SU-DHL-6 (cell line): Measurements from ENCODE around the gene CABCOCO1.
"Not testable (repeated sequence)": the region's sequence is repeated elsewhere in the genome, so short reads cannot be mapped to it uniquely, and the experiment has no call there.

Experiments used
- H2AFZ ChIP-seq: fragments of 200-600 bp; sonication (generic); 2 replicates; pipeline ENCODE4 v1.6.1; 2014; ENCODE audit warnings: low read depth, mild to moderate bottlenecking, moderate library complexity, mixed read lengths, antibody characterized with exemption, low read length; ENCODE audit not compliant: severe bottlenecking
- H3F3A ChIP-seq: fragments of 200-600 bp; shearing (Covaris generic); 2 replicates; pipeline ENCODE4 v1.6.0; 2016; ENCODE audit warnings: antibody characterized with exemption, mild to moderate bottlenecking; ENCODE audit not compliant: insufficient read depth
- H3K27ac ChIP-seq: fragments of 200-600 bp; sonication (generic); 2 replicates; pipeline ENCODE4 v1.5.1; 2016; ENCODE audit warnings: low read depth, mild to moderate bottlenecking, low read length, moderate library complexity, mixed read lengths
- H3K27me3 ChIP-seq: fragments of 200-600 bp; sonication (generic), shearing (Covaris generic); 2 replicates; pipeline ENCODE4 v1.6.0; 2014; ENCODE audit warnings: mild to moderate bottlenecking, low read length
- H3K36me3 ChIP-seq: fragments of 200-600 bp; sonication (generic); 2 replicates; pipeline ENCODE4 v1.6.1; 2014; ENCODE audit warnings: mild to moderate bottlenecking, low read length, mixed read lengths
- H3K4me2 ChIP-seq: fragments of 300-600, 200-600 bp; shearing (Covaris generic), sonication (generic); 2 replicates; pipeline ENCODE4 v1.6.0; 2014; ENCODE audit warnings: low read length, low read depth, mild to moderate bottlenecking; ENCODE audit not compliant: poor library complexity, severe bottlenecking
- H3K4me3 ChIP-seq: fragments of 200-600 bp; sonication (generic); 2 replicates; pipeline ENCODE4 v1.5.1; 2014; ENCODE audit warnings: antibody characterized with exemption, low read length, mild to moderate bottlenecking, mixed read lengths; ENCODE audit not compliant: insufficient read depth, poor library complexity, severe bottlenecking
- H3K79me2 ChIP-seq: fragments of 200-600 bp; sonication (generic); 2 replicates; pipeline ENCODE4 v1.6.1; 2014; ENCODE audit warnings: mild to moderate bottlenecking, low read length, moderate library complexity; ENCODE audit not compliant: insufficient read depth
- H3K9ac ChIP-seq: fragments of 200-600 bp; sonication (generic); 2 replicates; pipeline ENCODE4 v1.7.0; 2014; ENCODE audit warnings: mild to moderate bottlenecking, low read length
- H3K9me2 ChIP-seq: fragments of 200-600 bp; sonication (generic); replicated peaks from 2 replicates; pipeline ENCODE4 v1.6.1; 2014; ENCODE audit warnings: low read length; ENCODE audit not compliant: insufficient read depth
- H3K9me3 ChIP-seq: fragments of 200-600 bp; sonication (generic); 2 replicates; pipeline ENCODE4 v1.6.1; 2014; ENCODE audit warnings: low read length, mixed read lengths; ENCODE audit not compliant: insufficient read depth
- H4K20me1 ChIP-seq: fragments of 200-600 bp; sonication (generic); 2 replicates; pipeline ENCODE4 v1.6.1; 2014; ENCODE audit warnings: low read depth, mild to moderate bottlenecking, antibody characterized with exemption, low read length, moderate library complexity, mixed read lengths
- EZH2phosphoT487 ChIP-seq: fragments of 200-600 bp; sonication (generic), shearing (Covaris generic); conservative IDR thresholded peaks from 2 replicates; pipeline ENCODE4 v1.6.1; 2018; ENCODE audit warnings: mild to moderate bottlenecking, antibody characterized with exemption, low read length, moderate library complexity, mixed read lengths
- TF ChIP-seq, protein P1 (sequence below): fragments of 200-600 bp; sonication (generic); IDR thresholded peaks from one replicate; pipeline ENCODE4 v1.5.1; 2017; ENCODE audit warnings: antibody characterized with exemption, mild to moderate bottlenecking, low read length, moderate library complexity; ENCODE audit not compliant: insufficient read depth, poor library complexity, severe bottlenecking

CABCOCO1 gene

DNA sequence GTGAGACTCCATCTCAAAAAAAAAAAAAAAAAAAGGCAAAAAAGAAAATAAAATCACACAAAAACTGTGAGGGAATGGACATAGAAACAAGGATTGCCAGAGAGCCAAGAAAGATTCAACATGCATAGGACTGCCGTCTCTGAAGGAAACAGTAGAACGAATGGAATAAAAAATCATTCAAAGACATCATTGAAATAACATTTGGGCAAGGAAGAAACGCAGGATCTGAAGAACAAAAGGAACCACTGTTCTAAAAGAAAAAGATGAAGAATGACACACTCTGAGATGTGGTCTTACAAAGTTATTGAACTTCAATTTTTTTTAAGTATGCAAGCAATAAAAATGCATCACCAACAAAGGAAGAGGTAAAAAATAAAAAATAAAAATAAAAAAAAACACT, 57.2 kb downstream of the CABCOCO1 start:
- TF ChIP-seq EZH2phosphoT487, result no peak
- TF ChIP-seq, protein P1, sequence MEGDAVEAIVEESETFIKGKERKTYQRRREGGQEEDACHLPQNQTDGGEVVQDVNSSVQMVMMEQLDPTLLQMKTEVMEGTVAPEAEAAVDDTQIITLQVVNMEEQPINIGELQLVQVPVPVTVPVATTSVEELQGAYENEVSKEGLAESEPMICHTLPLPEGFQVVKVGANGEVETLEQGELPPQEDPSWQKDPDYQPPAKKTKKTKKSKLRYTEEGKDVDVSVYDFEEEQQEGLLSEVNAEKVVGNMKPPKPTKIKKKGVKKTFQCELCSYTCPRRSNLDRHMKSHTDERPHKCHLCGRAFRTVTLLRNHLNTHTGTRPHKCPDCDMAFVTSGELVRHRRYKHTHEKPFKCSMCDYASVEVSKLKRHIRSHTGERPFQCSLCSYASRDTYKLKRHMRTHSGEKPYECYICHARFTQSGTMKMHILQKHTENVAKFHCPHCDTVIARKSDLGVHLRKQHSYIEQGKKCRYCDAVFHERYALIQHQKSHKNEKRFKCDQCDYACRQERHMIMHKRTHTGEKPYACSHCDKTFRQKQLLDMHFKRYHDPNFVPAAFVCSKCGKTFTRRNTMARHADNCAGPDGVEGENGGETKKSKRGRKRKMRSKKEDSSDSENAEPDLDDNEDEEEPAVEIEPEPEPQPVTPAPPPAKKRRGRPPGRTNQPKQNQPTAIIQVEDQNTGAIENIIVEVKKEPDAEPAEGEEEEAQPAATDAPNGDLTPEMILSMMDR, result no peak
- H3K79me2 ChIP-seq, result no peaks in the 10 kb centered on the region
- no peaks in the 10 kb centered on the region for H3K9me2 ChIP-seq
- no peak overlapping the region for H3K4me2 ChIP-seq
- H4K20me1 ChIP-seq, result no peaks in the 10 kb centered on the region
- H3K27me3 ChIP-seq, result no peaks in the 10 kb centered on the region
- no peak overlapping the region for H3K27ac ChIP-seq
- H3K9me3 ChIP-seq, result no peaks in the 10 kb centered on the region
- H3K4me3 ChIP-seq, result no peak overlapping the region
- no peak overlapping the region for H3K9ac ChIP-seq
- no peak overlapping the region for H2AFZ ChIP-seq
- no peaks in the 10 kb centered on the region for H3F3A ChIP-seq
- H3K36me3 ChIP-seq, result no peaks in the 10 kb centered on the region

DNA sequence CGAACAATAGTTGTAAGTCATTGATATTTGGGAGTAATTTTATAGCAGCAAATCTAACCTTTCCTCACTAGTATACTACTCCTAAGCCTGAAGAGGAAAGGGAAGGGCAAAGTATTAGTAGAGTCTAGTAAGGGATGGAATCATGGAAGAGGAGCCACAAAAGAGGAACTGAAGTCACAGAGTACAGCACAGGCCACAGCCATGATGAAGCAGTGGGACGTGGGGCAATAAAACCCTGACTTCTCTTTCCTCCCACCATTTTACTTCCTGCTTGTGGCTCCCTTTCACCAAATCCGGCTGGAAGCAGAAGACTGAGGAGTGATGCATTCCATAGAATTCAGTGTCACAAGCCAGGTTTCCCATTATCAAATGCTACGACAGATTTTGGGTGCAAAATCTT, 58.7 kb downstream of the CABCOCO1 start:
- Histone ChIP-seq H2AFZ (no peak overlapping the region), H3K27me3 (no peaks in the 10 kb centered on the region), H3K79me2 (no peaks in the 10 kb centered on the region), H3K9me2 (no peaks in the 10 kb centered on the region), H3K4me3 (no peak overlapping the region), H3F3A (no peaks in the 10 kb centered on the region), H3K9ac (no peak overlapping the region), H3K9me3 (no peaks in the 10 kb centered on the region), H3K27ac (no peak overlapping the region), H3K36me3 (no peaks in the 10 kb centered on the region), H4K20me1 (no peaks in the 10 kb centered on the region), H3K4me2 (no peak overlapping the region)
- TF ChIP-seq, protein P1, result no peak
- no peak for TF ChIP-seq EZH2phosphoT487

DNA sequence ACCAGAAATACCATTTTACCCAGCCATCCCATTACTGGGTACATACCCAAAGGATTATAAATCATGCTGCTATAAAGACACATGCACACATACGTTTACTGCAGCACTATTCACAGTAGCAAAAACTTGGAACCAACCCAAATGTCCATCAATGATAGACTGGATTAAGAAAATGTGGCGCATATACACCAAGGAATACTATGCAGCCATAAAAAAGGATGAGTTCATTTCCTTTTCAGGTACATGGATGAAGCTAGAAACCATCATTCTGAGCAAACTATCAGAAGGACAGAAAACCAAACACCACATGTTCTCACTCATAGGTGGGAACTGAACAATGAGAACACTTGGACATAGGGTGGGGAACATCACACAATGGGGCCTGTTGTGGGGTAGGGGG, 62.5 kb downstream of the CABCOCO1 start:
- H3K4me3 ChIP-seq, H3K27me3 ChIP-seq, H3K27ac ChIP-seq, H3F3A ChIP-seq, H3K4me2 ChIP-seq, H2AFZ ChIP-seq, H3K9me3 ChIP-seq, H3K9ac ChIP-seq, H3K36me3 ChIP-seq, H3K9me2 ChIP-seq, H3K79me2 ChIP-seq, H4K20me1 ChIP-seq: not testable (repeated sequence)

DNA sequence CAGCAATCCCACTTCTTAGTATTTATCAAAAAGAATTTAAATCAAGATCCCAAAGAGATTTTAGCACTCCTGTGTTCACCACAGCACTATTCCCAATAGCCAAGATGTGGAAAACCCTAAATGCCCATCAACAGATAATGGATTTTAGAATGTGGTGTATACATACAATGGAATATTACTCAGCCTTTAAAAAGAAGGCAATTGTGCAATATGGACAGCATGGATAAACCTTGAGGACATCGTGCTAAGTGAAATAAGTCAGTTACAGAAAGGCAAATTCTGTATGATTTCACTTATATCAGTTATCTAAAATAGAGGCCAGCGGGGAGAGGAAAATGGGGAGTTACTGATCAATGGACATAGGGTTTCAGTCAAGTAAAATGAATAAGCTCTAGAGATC, 66.9 kb downstream of the CABCOCO1 start:
- Histone ChIP-seq H3F3A (no peaks in the 10 kb centered on the region), H3K9me3 (no peaks in the 10 kb centered on the region), H3K4me2 (no peak overlapping the region), H3K79me2 (no peaks in the 10 kb centered on the region), H3K36me3 (no peaks in the 10 kb centered on the region), H3K4me3 (no peak overlapping the region), H3K27me3 (no peaks in the 10 kb centered on the region), H3K27ac (no peak overlapping the region), H3K9me2 (no peaks in the 10 kb centered on the region), H3K9ac (no peak overlapping the region), H4K20me1 (no peaks in the 10 kb centered on the region), H2AFZ (no peak overlapping the region)
- TF ChIP-seq, protein P1, result no peak
- no peak for TF ChIP-seq EZH2phosphoT487
